HG02759 (cell line): ENCODE measurements around the gene DNAJC5.

Experiments used
- ATAC-seq: cut with Tn5 transposase; IDR thresholded peaks from one replicate; pipeline ENCODE4 v1.9.1; 2021; ENCODE audit warnings: mild to moderate bottlenecking, moderate library complexity; ENCODE audit not compliant: unreplicated experiment

DNAJC5 gene

DNA sequence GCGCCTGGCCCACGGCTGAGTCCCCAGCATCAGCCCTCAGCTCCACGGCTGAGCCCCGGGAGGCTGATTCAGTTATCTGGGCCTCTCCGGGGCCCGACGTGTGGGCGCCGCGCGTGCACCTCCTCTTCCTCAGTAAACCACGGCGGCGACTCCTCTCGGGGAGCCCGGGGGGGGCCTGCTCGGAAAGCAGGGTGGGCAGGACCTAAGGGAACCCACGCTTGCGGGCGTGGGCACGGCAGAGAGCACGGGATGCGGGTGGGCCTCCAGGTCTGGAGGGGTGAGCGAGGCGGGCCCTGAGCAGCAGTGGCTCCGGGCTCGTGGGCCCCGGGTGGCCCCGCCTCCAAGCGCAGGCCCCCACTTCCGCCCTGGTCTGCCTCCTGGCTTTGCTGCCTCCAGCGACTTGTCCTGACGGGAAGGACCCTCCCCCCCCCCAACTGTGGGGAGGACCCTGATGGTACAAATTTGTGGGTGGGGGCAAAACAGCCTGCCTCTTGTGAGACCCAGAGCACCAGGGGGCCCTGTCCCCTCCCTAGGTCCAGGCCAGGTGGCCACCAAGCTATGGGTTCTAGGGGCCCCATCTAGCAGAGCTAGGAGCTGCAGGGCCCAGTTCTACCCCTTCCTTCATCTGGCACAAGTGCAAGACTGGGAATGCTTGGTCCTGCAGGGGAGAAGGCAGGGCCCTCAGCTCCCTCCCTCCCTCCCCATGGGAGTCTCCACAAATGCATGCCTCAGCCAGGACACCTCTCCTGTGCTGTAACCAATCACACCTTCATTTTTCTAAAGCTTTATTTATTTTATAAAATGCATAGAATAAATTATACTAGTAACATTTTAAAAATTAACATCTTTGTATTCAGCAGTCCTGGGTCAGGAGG lies 44.4 kb downstream of the DNAJC5 start:
- ATAC-seq, result no peak

- ATAC-seq, result no peak
Observed at GRCh38 chr20:63940071-63940471, 45.1 kb downstream of the DNAJC5 start.

- no peak for ATAC-seq
Observed at GRCh38 chr20:63940472-63941266, 45.7 kb downstream of the DNAJC5 start.

DNA sequence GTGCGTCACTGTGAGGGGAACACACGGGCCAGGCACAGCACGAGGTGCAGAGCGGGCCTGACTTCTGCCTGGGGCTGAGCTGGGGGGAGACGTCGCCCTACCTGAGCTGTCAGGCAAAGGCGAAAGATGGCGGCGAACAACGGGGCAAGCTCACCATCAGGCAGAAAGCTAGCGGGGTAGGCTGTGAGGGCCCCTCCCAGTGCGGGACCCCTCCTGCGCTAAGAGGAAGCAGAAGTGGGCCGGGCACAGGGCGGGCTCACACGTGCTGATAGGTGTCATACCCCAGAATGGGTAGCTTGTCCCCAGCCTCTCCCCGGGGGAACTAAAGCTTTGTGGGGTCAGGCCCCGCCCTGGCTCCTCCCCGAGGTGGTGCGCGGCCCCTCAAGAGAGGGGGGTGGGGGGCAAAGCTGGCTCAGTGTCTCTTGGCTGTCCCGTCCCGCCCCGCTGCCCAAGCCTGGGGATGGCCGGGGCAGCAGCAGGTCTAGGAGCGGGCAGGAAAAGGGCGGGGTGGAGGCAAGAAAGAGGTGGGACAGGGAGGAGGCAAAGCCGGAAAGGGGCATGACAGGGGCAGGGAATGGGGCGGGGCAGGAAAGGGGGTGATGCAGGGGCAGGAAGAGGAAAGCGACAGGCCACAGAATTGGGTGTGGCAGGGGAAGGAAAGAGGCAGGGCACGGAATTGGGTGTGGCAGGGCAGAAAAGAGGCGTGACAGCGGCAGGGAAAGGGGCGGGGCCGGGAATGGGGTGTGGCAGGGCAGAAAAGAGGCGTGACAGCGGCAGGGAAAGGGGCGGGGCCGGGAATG lies 46.6 kb downstream of the DNAJC5 start:
- ATAC-seq, result no peak

- no peak for ATAC-seq
Observed at GRCh38 chr20:63942250-63942951, 47.5 kb downstream of the DNAJC5 start.

- ATAC-seq, result no peak
Observed at GRCh38 chr20:63942969-63943807, 48.3 kb downstream of the DNAJC5 start.

DNA sequence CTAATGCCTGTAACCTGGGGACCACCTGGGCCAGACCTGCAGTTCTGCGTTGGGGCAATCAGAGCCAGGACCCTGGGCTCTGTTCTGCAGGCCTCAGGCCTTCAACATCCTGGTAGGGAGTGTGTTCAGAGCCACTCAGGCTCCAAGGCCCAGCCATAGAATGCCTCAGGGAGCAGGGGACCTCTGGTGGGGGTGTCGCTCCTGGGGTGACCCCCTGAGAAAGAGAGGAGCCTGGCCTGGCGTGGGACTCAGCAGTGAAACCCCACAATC lies 48.8 kb downstream of the DNAJC5 start:
- ATAC-seq, result no peak

GRCh38 chr20:63944078-63944941 lies 49.4 kb downstream of the DNAJC5 start:
- no peak for ATAC-seq

GRCh38 chr20:63945031-63945658 lies 50.2 kb downstream of the DNAJC5 start:
- ATAC-seq, result no peak

DNA sequence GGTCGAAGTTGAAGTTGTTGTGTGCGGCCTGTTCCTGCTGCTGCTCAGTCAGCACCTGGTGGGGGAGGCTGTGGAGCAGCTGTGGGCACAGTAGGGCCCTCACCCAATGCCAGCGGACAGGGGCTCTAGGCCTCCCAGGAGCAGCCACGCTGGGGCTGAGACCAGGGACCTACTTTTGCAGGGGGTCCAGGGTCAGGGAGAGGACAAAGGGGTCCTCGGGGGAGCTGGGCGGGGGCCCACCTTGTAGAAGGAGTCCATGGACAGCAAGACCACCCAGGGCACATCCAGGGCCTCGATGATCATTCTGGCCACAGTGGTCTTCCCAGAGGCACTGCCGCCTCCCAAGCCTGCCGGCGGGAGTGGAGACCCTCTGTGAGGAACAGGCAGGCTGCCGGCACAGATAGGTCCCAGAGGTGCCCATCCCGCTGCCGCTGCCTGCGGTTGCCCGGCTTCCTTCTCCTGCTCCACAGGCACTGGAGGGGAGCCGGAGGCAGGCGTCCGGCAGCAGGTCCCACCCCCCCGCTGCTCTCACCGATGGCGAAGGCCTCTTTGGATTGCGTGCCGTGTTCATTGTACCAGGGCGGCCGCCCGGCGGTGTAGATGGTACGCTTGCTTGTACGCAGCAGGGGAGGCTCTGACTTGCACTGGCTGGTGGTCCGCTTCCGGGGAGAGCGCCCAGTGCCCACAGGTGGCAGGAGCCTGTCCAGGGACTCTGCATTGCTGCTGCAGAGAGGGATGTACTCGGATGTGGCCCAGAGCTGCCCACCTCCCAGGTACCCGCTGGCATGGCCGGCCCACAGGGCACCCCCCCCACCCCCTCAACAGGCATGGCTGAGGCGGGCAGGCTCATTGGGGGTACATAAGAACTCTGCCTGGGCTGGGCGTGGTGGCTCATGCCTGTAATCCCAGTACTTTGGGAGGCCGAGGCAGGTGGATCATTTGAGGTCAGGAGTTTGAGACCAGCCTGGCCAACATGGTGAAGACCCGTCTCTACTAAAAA lies 51.3 kb downstream of the DNAJC5 start:
- ATAC-seq, result no peak

DNA sequence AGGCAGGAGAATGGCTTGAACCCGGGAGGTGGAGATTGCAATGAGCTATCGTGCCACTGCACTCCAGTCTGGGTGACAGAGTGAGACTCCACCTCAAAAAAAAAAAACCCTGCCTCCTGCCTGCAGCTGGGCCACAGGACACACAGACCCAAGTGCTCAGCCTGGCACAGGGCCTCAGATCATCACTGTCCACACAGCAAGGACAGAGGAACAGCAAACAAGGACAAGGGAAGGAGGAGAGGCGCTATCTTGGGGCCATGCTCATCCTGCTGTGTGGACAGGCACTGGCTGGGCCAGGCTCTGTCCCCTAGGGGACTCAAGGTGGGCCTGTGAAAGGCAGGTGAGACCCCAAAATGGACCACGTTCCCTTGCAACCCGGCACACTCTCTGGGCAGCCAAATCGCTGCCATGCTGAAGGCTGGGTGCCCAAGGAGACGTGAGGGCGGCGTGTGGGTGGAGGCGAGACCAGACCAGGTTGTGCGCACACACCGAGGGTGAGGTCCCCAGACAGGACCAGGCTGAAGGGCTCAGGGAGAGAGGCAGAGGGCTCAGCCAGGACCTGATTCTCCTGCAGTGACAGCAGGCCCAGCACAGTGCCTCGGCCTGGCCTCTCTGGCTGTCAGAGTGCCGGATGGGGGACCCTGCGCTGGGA lies 52.2 kb downstream of the DNAJC5 start:
- ATAC-seq, result no peak

DNA sequence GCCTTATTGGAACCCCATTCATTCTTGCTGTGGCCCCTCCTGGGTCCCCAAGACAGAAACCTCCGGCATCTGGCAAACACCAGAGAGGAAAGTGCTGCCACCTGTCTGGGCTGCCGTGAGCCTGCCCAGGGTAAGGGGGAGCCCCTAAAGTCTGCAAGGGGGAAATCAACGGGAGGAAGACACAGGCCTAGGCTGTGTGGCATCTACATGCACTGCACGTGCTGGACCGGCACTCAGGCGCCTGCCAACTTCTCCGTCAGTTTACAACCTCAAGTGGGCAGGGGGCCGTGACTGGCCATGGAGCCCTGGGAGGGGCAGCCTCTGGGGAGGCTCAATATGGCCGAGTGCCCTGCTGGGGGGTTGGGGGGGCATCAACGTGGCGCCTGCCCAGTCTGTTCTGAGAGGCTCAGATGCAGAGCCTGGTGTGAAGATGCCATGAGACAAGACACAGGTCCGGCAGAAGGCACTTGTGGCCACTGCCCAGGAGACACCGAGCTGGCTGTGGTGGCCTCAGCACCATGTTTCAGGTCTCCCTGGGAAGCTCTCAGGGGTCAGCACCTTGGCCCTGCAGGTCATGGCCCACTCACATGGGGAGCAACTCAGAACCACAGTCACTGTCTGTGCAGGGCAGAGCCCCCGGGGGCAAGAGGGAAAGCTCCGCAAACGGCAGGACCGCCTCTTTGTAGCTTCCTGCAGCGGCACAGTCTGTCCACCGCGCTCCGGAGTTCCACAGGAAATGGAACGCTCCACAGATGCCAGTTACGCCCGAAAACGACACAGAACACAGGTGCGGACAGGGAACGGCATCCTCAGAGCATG lies 52.9 kb downstream of the DNAJC5 start:
- ATAC-seq, result no peak

- no peak for ATAC-seq
Observed at GRCh38 chr20:63950701-63951397, 55.9 kb downstream of the DNAJC5 start.

DNA sequence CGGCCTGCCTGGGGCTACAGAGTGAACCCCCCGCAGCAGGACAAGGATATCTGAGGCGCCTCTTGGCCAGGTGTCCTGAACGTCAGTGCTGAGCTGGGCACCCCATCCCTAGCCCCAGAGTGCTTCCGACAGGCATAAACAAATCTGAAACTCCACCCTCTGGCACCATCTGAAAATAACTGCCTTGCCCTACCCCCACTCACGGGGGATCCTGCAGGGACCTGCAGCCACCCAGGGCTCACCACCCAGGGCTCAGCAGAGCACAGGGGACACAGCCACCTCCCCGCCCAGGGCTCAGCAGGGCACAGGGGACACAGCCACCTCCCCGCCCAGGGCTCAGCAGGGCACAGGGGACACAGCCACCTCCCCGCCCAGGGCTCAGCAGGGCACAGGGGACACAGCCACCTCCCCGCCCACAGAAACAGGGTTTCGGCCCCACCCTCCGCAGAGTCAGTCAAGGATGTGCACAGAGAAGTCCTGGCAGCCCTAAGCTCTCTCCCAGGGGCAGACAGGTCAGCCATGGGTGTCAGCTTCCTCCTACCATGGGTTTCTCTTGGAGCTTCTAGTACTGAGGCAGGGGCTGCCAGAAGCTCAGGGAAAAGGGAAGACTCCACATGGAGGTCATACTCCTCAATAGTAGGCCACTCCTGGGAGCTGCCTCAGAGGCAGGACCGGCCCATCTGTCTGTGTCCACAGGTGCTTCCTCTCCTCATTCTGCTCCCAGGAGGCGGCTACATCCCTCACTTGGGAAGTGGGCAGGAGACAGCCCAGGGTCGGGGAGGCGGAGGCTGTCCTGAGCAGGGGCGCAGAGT lies 56.7 kb downstream of the DNAJC5 start:
- no peak for ATAC-seq

DNA sequence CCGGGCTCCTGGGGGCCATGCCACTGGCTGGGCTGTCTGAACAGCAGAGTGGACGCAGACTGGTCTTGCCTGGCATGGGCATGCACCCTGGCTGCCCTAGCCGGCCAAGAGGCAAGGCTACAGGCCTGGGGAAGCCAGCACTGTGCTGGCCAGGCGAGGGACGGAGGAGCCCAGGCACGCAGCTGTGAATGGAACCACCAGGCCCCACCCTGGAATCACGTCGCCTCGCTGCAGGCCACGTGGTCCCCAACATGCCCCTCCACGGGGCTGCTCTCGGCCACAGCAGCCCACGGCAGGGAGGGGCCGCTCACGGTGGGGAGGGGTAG lies 57.2 kb downstream of the DNAJC5 start:
- no peak for ATAC-seq
